Germinal center (tissue), 1 donor: ENCODE data around the gene GPR148.

Experiments used
- DNase-seq: peaks from one replicate; pipeline ENCODE4 v3.0.0; 2012; ENCODE audit warnings: mixed read lengths, low spot score

Gene GPR148

GRCh38 chr2:130769343-130769907 is 40.6 kb downstream of the GPR148 start:
- no peak for DNase-seq

- no peak for DNase-seq
These were observed 47.7 kb downstream of the GPR148 start for GRCh38 chr2:130776550-130776949.

GRCh38 chr2:130778781-130779180 is 49.9 kb downstream of the GPR148 start:
- DNase-seq: no peak
